ENCODE results near the gene ZBTB16. TPM values are rescaled to one million over a fixed set of nuclear protein-coding genes. Genes with fewer than 3 reads are reported as not detected.

Gene ZBTB16
- total RNA-seq, 1 experiment from 2014 or later = 0.44 TPM

GRCh38 chr11:114195151-114195550, 135.6 kb downstream of the ZBTB16 start:
- H3K4me3 ChIP-seq = no peak overlapping the region
- no peak overlapping the region for H3K27ac ChIP-seq
- H4K20me1 ChIP-seq (ENCODE audit: insufficient read depth) = no peaks in the 10 kb centered on the region; the same call in 1 of the 2 replicates
- no peaks in the 10 kb centered on the region for H3K9me2 ChIP-seq (ENCODE audit: insufficient read depth)
- ChIA-PET CTCF (no interaction called here), POLR2A (ENCODE audit: unreplicated experiment) (no interaction called here)
- H3K9me3 ChIP-seq (ENCODE audit: insufficient read depth, low read depth) = no peaks in the 10 kb centered on the region
- intact Hi-C loops (cut with micrococcal nuclease; ENCODE audit: unreplicated experiment) = no loop called here
- no peaks in the 10 kb centered on the region for H3K36me3 ChIP-seq (ENCODE audit: low read depth)
- no peaks in the 10 kb centered on the region for H3F3A ChIP-seq (ENCODE audit: insufficient read depth, low read depth)
- H3K4me2 ChIP-seq = no peak overlapping the region
- no peak for TF ChIP-seq EZH2 (IDR thresholded peaks at IDR 0.05; ENCODE audit: low read depth)
- no peak for TF ChIP-seq CTCF (conservative IDR thresholded peaks at IDR 0.05)
- H3K4me1 ChIP-seq (replicated peaks; ENCODE audit: insufficient read depth) = no peaks in the 10 kb centered on the region
- H3K79me2 ChIP-seq (ENCODE audit: low read depth) = no peaks in the 10 kb centered on the region
- BruUV-seq (replicated peaks) = no TSS peak
- DNase-seq = no peak
- H3K27me3 ChIP-seq (ENCODE audit: insufficient read depth, low read depth) = peaks cover 75% of the 10 kb centered on the region
- H2AFZ ChIP-seq = no peak overlapping the region

GRCh38 chr11:114195981-114196731, 136.6 kb downstream of the ZBTB16 start:
- DNase-seq = peak in 1 of 2 experiments; percentile 78
- CTCF ChIA-PET = no interaction called here
- no TSS peak for BruUV-seq (replicated peaks)
- intact Hi-C loops (cut with micrococcal nuclease; ENCODE audit: unreplicated experiment) = no loop called here
- TF ChIP-seq EZH2 (IDR thresholded peaks at IDR 0.05; ENCODE audit: low read depth) (no peak), CTCF (conservative IDR thresholded peaks at IDR 0.05) (no peak)
- no peaks in the 10 kb centered on the region for H3K9me3 ChIP-seq (ENCODE audit: insufficient read depth, low read depth)
- POLR2A ChIA-PET (ENCODE audit: unreplicated experiment) = no interaction called here
- H3F3A ChIP-seq (ENCODE audit: insufficient read depth, low read depth) = no peaks in the 10 kb centered on the region
- H3K4me1 ChIP-seq (replicated peaks; ENCODE audit: insufficient read depth) = no peaks in the 10 kb centered on the region
- H3K79me2 ChIP-seq (ENCODE audit: low read depth) = no peaks in the 10 kb centered on the region
- peaks cover 75% of the 10 kb centered on the region for H3K27me3 ChIP-seq (ENCODE audit: insufficient read depth, low read depth)
- no peaks in the 10 kb centered on the region; the same call in 1 of the 2 replicates for H4K20me1 ChIP-seq (ENCODE audit: insufficient read depth)
- H3K4me3 ChIP-seq = no peak overlapping the region
- no peak overlapping the region for H3K4me2 ChIP-seq
- no peaks in the 10 kb centered on the region for H3K9me2 ChIP-seq (ENCODE audit: insufficient read depth)
- H3K36me3 ChIP-seq (ENCODE audit: low read depth) = no peaks in the 10 kb centered on the region
- H2AFZ ChIP-seq = no peak overlapping the region
- no peak overlapping the region for H3K27ac ChIP-seq

GRCh38 chr11:114196997-114197703, 137.6 kb downstream of the ZBTB16 start:
- POLR2A ChIA-PET (ENCODE audit: unreplicated experiment) = interaction anchor here (0.7 kb wide), 1 partner anchor 1169 kb away, joined by 6 read pairs; no protein-coding TSS in a partner anchor
- BruUV-seq (replicated peaks) = no TSS peak

More at GRCh38 chr11:114196997-114197703, 137.6 kb downstream of the ZBTB16 start:
- Histone ChIP-seq H3K4me3 (no peak overlapping the region), H3F3A (ENCODE audit: insufficient read depth, low read depth) (no peaks in the 10 kb centered on the region), H3K36me3 (ENCODE audit: low read depth) (no peaks in the 10 kb centered on the region), H2AFZ (no peak overlapping the region), H3K27ac (no peak overlapping the region), H3K4me1 (replicated peaks; ENCODE audit: insufficient read depth) (no peaks in the 10 kb centered on the region), H3K27me3 (ENCODE audit: insufficient read depth, low read depth) (peaks cover 75% of the 10 kb centered on the region), H3K9me2 (ENCODE audit: insufficient read depth) (no peaks in the 10 kb centered on the region), H3K9me3 (ENCODE audit: insufficient read depth, low read depth) (no peaks in the 10 kb centered on the region), H3K4me2 (no peak overlapping the region), H3K79me2 (ENCODE audit: low read depth) (no peaks in the 10 kb centered on the region), H4K20me1 (ENCODE audit: insufficient read depth) (no peaks in the 10 kb centered on the region; the same call in 1 of the 2 replicates)
- no peak for TF ChIP-seq EZH2 (IDR thresholded peaks at IDR 0.05; ENCODE audit: low read depth)
- TF ChIP-seq CTCF (conservative IDR thresholded peaks at IDR 0.05) = no peak
- DNase-seq = no peak
- CTCF ChIA-PET = no interaction called here
- intact Hi-C loops (cut with micrococcal nuclease; ENCODE audit: unreplicated experiment) = no loop called here
